HG03469 (cell line): ENCODE measurements around the gene CARD11.

Source experiments
- ATAC-seq: cut with Tn5 transposase; IDR thresholded peaks from one replicate; pipeline ENCODE4 v1.9.1; 2021; ENCODE audit warnings: mild to moderate bottlenecking, moderate library complexity, moderate number of reproducible peaks; ENCODE audit not compliant: unreplicated experiment

The CARD11 gene

DNA sequence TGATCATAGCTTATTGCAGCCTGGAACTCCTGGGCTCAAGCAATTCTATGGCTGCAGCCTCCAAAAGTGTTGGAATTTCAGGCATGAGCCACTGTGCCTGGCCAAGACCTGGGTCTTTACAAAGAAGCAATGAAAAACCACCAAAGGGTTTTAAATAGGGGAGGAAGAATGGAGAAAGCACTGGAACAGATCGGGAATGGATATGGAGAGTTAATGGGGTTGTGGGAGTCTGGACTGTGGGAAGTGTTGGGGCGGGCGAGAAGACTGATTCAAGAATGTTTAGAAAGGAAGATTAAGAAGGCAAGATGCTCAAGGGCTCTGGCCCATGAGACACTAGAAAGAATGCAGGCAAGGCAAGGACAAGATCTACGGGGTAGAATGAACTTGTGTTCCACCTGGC lies 98.5 kb downstream of the CARD11 start:
- ATAC-seq = no peak

GRCh38 chr7:2944739-2945138 lies 98.9 kb downstream of the CARD11 start:
- ATAC-seq = no peak

DNA sequence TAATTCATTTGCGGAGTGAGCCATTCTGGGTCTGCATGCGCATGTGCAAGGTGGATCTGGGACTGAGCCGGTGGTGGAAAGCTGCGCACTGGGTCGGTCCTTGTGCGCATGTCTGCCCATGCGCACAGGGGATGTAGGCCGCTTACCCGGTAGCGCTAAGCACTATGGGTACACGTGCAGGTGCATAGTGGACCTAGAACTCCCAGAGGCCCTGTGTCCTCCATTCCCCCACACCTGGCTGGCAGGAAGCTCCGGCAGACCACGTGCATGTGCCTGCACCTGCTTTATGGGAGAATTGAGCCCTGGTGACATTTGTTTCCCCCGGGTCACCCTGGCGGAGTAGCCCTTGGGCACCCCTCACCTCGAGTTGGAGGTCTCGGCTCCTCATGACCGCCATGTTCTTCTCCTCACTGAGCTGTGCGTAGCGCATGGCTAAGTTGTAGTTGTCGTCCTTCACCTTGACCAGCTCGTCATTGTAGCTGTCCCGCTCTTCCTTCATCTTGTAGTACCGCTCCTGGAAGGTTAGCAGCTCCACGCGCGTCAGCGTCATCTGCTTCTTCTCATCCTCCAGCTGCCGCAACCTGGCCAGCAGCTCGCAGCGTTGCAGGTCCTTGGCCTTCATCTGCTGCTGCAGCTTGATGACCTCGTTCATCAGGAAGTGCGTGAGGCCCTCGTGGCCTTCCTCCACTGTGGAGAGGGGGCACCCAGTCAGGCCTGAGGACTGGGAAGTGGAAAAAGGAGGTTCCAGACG lies 99.6 kb downstream of the CARD11 start:
- ATAC-seq = no peak

DNA sequence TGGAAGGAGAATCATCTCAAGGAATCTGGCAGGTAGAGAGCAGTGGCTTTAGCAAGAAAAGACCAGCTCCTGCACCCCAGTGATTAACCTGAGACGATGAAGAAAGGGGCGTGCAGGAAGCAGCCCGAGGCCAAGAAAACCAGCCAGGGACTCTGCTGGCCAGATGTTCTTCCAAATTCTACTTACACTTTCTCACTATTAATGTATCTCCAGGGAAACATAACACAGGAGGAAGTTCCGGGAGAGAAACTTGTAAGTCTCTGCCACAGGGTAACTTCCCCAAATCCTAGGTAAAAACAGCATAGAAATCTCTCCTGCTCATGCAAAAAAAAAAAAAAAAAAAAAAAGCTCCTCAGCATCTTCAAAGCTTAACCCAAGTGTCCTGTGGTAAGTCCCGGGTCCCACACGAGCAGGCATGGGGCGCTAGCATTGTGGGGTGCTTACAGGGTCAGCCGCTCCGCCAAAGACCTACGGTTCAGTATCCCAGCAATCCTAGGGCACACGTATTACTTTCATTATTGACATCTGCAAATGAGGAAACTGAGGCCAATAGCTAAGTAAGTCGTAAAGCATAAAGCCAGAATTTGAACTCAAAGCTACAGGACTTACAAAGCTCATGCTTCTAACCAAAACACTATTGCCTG lies 102.3 kb downstream of the CARD11 start:
- ATAC-seq = no peak

GRCh38 chr7:2940466-2940865 lies 103.2 kb downstream of the CARD11 start:
- no peak for ATAC-seq

DNA sequence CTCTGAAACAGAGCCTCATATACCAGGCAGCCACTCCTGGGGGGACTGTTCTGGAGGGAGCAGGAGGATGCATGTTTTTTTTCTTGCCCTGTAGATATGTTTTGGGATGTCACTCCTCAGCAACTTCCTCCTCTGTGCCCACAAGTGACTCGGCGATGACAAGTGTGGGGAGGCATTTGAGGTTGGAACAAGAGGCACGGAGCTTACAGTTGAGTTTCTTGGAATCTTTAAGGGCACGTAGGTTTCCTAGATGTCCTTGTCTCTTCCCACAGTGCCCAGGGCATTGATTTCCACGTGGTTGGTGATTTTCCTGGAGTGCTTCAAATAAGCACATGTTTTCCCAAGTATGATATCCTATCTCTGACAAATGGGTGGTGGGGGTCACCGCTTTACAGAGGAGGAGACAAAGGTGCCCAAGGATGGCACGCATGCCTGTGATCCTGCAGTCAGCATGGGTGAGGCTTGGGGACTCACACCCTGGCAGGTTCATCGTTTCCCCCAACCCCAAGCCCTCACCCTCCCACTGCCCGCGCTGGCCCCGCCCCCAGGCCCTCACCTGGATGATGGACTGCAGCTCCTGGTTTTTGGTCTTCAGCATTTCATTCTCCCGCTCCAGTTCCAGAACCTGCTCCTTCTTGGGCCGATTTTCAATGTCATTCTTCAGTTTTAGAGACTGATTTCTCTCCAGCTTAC lies 104.3 kb downstream of the CARD11 start:
- ATAC-seq = no peak

- no peak for ATAC-seq
These were observed 105.0 kb downstream of the CARD11 start for GRCh38 chr7:2938514-2939192.

GRCh38 chr7:2937701-2938513 lies 105.8 kb downstream of the CARD11 start:
- no peak for ATAC-seq

- ATAC-seq = no peak
These were observed 106.6 kb downstream of the CARD11 start for GRCh38 chr7:2936891-2937580.

DNA sequence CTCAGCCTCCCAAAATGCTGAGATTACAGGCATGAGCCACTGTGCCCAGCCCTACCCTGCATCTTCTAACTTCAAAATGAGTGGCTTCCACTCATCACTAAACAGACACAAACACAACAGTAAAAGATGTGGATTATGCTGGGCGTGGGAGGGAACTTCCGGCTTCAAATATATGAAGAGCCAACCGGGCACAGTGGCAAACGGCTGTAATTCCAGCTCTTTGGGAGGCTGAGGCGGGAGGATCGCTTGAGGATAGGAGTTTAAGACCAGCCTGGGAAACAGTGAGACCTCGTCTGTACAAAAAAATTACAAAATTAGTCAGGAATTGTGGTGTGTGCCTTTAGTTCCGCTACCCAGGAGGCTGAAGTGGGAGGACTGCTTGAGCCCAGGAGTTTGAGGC lies 107.4 kb downstream of the CARD11 start:
- no peak for ATAC-seq

DNA sequence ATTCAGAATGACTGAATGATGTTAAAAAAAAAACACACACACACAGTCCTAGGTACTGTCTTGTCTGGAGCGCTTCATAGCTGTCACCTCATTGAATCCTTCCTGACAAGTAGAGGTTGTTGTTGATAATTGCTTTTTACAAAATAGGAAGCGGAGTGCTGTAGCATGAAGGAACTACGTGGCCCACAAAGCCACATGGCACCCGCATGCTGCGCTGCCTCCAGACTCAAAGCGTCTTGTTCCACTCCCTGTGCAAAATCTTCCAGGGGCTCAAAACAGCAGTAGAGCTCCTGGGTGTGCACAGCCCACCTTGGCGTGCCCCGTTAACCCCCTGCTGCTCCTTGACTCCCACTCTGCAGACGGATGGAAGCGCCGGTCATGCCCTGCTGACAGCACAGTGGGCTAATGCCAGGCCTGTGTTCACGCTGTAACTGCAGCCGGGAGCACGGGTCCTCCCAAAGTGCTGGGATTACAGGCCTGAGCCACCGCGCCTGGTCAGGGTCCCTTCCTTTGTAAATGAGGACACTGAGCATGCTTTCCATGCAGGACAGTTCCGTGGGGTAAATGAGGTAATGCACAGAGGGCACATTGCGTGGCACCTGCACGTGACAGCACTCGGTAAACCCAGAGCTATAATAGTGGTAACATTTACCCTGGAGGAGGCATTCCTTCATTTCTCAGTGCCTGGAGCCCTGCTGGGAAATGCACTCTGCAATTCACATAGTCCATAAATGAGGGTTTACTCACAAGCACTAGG lies 108.5 kb downstream of the CARD11 start:
- no peak for ATAC-seq

- no peak for ATAC-seq
These were observed 109.4 kb downstream of the CARD11 start for GRCh38 chr7:2934211-2934731.

GRCh38 chr7:2932402-2933251 lies 111.0 kb downstream of the CARD11 start:
- ATAC-seq = no peak

GRCh38 chr7:2931034-2931415 lies 112.6 kb downstream of the CARD11 start:
- ATAC-seq = no peak

- no peak for ATAC-seq
These were observed 113.2 kb downstream of the CARD11 start for GRCh38 chr7:2930310-2931033.

DNA sequence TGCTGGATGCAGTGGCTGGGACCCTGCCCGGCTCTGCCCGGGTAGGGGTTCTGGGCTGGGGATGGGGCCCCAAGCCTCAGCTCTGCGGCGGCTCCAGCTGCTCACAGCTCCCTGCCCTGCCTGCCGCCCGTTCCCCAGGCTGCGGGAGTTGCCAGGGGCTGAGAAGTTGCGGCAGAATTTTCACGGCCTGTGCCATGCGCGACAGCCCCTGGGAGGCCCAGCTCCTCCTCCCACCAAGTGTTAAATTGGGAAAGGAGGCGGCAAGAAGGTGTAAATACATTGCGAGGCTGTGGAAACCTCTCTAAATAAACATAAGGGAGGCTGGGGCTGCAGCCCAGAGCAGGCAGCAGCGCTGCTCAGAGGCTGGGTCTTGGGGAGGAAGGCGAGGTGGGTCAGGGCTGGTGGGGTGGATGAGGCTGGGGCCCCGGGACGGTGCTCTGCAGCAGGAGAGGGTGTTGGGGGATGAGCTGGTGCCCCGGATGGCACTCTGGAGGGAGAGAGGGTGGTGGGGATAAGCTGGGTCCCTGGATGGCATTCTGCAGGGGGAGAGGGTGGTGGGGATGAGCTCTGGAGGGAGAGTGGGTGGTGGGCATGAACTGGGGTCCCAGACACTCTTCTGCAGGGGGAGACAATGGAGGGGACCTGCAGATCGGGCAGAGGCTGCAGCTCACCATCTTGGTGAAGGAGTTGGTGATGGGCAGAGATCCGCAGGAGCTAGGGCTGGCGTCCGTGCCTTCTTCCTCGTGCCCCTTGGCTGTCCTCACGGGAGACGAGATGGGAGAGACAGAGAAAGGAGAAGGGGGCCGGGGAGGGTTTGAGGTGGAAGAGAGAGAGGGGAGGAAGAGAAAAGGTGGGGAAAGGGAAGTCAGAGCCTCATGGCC lies 114.1 kb downstream of the CARD11 start:
- no peak for ATAC-seq
